ENCODE results near the gene SNTB2.
A peak's percentile ranks its signal among the peaks of the same experiment; 100 is the strongest.

Gene SNTB2

DNA sequence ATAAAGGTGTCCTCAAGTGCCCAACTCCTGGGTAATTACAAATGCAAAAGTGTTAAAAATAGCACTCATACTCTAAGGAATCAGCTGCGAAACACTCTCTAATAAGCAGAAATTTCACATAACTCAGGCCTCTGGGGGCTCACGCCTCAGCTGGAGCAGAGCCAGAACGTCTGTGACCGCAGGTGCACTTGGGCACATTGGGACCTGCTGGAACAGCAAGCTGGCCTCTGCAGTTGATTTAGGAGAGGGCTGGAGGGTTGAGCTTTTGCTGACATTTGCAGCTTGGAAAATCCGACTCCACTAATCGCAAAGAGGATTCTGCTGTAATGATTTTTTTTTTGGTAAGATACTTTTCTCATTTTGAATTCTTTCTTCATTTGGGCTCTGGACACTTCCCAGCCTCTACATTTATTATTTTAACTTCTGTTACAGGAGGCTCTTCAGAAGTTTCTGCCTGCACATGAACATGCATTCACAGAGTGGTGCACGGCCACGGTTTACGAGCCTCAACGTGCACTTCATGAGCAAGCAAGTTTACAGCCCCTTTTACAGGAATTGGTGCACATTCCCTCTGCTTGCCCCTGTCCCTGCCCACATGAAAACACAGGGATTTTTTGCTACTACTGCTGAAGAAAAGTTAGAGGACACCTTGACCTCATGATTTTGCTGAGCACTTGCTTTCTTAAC, 4.1 kb upstream of the SNTB2 start:
- DNase-seq (ENCODE audit: low read depth), result no peak
- TF ChIP-seq, protein P1, sequence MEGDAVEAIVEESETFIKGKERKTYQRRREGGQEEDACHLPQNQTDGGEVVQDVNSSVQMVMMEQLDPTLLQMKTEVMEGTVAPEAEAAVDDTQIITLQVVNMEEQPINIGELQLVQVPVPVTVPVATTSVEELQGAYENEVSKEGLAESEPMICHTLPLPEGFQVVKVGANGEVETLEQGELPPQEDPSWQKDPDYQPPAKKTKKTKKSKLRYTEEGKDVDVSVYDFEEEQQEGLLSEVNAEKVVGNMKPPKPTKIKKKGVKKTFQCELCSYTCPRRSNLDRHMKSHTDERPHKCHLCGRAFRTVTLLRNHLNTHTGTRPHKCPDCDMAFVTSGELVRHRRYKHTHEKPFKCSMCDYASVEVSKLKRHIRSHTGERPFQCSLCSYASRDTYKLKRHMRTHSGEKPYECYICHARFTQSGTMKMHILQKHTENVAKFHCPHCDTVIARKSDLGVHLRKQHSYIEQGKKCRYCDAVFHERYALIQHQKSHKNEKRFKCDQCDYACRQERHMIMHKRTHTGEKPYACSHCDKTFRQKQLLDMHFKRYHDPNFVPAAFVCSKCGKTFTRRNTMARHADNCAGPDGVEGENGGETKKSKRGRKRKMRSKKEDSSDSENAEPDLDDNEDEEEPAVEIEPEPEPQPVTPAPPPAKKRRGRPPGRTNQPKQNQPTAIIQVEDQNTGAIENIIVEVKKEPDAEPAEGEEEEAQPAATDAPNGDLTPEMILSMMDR (IDR thresholded peaks at IDR 0.05; ENCODE audit: low read depth, low read length, missing control alignments), result no peak
- no peak overlapping the region for H3K4me3 ChIP-seq (ENCODE audit: low read depth, low read length)
- in situ Hi-C loops (cut with HindIII; ENCODE audit: low sequenced_read_pairs), result no loop called here

DNA sequence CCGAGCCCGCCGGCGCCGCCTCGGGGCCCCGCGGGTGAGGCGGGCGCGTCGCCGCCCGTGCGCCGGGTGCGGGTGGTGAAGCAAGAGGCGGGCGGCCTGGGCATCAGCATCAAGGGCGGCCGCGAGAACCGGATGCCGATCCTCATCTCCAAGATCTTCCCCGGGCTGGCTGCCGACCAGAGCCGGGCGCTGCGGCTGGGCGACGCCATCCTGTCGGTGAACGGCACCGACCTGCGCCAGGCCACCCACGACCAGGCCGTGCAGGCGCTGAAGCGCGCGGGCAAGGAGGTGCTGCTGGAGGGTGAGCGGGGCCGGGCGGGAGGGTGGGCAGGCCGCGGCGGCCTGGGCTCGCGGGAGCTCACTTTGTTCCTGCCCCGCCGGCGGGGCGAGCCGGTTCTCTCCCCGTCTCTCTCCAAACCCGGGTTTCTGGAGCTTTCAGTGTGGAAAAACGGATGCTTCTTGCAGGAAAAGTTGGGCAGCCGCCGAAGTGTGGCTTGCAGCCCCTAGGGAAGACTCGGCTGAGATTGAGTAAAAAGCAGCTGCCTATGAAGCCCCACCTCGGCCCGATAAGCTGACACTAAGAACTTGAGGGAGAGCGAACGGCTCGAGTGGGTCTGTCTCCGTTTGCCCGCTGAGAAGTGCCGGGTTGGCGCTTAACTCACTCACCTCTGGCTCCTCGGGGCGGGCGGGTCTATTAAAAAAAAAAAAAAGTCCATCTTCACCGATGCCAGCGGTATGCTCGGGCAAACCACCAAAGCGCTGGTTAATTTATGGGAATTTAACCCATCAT, 677 bp downstream of the SNTB2 start:
- in situ Hi-C loops (cut with HindIII; ENCODE audit: low sequenced_read_pairs), result no loop called here
- TF ChIP-seq, protein P1 (IDR thresholded peaks at IDR 0.05; ENCODE audit: low read depth, low read length, missing control alignments), result no peak
- no peak for DNase-seq (ENCODE audit: low read depth)
- H3K4me3 ChIP-seq (ENCODE audit: low read depth, low read length), result peak overlapping the region; percentile 80

DNA sequence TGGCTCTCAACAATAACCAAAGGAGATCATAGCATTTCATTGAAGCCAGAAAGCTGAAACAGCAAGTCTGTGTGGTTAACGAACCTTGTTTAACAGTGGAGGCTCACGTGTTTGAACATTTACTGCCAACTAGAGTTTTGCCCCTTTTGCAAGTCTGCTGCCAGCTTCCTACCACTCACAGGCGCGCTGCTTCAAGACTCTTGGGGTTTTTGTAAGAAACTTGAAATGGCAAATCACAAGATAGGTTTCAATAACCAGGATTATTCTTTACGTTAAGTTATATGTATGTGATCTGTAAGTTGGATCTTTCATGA, 1.2 kb downstream of the SNTB2 start:
- TF ChIP-seq, protein P1 (IDR thresholded peaks at IDR 0.05; ENCODE audit: low read depth, low read length, missing control alignments), result no peak
- in situ Hi-C loops (cut with HindIII; ENCODE audit: low sequenced_read_pairs), result no loop called here
- no peak for DNase-seq (ENCODE audit: low read depth)
- H3K4me3 ChIP-seq (ENCODE audit: low read depth, low read length), result peak overlapping the region; percentile 80

DNA sequence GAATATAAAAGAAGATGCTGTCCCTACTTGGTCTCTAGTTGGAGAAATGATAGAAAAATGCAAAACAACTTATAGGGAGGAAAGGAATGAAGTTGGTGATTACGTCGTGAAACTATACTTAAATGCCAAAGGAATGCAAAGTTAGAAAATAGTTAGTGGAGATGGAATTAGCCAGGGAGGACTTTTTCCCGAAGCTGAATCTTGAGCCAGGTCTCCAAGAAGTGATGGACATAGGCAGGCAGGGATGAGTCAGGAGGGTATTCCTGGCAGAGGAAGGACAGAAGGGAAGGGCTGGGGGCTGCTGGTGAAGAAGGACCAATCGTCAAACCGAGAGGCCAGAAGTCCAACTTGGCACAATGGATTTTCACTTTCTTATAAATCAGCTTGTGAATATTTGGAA, 1.8 kb downstream of the SNTB2 start:
- TF ChIP-seq, protein P1 (IDR thresholded peaks at IDR 0.05; ENCODE audit: low read depth, low read length, missing control alignments), result no peak
- no peak for DNase-seq (ENCODE audit: low read depth)
- in situ Hi-C loops (cut with HindIII; ENCODE audit: low sequenced_read_pairs), result no loop called here
- H3K4me3 ChIP-seq (ENCODE audit: low read depth, low read length), result peak overlapping the region; percentile 80

DNA sequence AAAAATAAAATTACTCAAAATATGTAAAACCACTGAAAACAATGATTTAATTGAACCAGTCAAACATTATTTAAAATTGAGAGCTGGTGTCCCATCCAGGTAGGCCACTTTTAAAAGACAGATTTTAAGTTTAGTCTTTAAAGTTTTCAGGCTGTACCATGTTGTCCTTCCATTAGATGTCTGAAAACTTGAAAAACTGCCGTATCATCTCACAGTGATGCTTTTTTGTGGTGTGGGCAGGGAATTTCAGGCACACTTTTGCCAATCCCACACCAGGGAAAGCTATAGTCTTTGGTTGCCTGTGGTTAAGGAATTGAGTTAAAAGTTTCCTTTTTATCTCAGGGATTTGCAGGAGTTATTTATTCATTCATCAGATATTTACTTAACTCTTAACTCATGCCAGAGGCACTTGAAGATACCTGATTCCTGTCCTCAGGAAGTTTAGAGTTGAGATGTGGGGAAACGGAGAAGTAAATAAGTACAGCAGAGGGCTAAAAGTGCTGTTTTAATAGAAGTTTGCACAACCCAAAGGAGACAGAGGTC, 3.2 kb downstream of the SNTB2 start:
- DNase-seq (ENCODE audit: low read depth), result no peak
- TF ChIP-seq, protein P1 (IDR thresholded peaks at IDR 0.05; ENCODE audit: low read depth, low read length, missing control alignments), result no peak
- peak overlapping the region; percentile 80 for H3K4me3 ChIP-seq (ENCODE audit: low read depth, low read length)
- in situ Hi-C loops (cut with HindIII; ENCODE audit: low sequenced_read_pairs), result no loop called here

DNA sequence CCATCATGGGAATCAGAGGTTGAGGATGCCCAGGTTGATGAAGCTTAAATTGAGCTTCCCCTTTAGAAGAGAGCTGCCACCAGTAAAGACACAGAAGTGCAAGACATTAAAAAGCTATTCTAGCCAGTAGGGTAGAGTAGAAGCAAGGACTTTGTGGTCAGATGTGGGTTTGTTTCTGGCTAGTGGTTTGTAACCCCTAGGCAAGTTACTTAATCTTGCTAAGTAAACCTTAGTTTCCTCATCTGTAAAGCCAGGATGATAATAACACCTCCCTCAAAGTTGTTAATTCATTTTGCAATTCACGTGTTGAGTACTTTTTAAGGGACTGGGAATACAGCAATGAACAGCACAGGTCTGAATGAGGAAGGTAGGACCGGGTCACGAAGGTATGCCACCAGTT, 3.6 kb downstream of the SNTB2 start:
- DNase-seq (ENCODE audit: low read depth), result no peak
- no peak overlapping the region for H3K4me3 ChIP-seq (ENCODE audit: low read depth, low read length)
- TF ChIP-seq, protein P1 (IDR thresholded peaks at IDR 0.05; ENCODE audit: low read depth, low read length, missing control alignments), result no peak
- in situ Hi-C loops (cut with HindIII; ENCODE audit: low sequenced_read_pairs), result no loop called here

All from astrocyte of the cerebellum (primary cell).